NCI-H1436 treated with DMSO at 0.1 percent for 48 hours (cell line): ENCODE data around the gene TMEM74B.
"Not testable (repeated sequence)": the region's sequence is repeated elsewhere in the genome, so short reads cannot be mapped to it uniquely, and the experiment has no call there.

Experiments
- DNase-seq: peaks from one replicate; lab custom pipeline; 2025; lab: John Stamatoyannopoulos, UW

Gene TMEM74B

GRCh38 chr20:1184638-1185315 is at the start of gene TMEM74B:
Gene TMEM74B, minus strand, starts transcription at chr20:1184981. Its CDS starts 1,180 bp downstream, at chr20:1183801.
- DNase-seq = no peak

- DNase-seq = no peak
These were observed 47.7 kb upstream of the TMEM74B start for GRCh38 chr20:1232286-1233111.

GRCh38 chr20:1229541-1229940 is 44.8 kb upstream of the TMEM74B start:
- no peak for DNase-seq

GRCh38 chr20:1225783-1226654 is 41.2 kb upstream of the TMEM74B start, which contains the start of gene RAD21L1:
Gene RAD21L1, plus strand, starts transcription at chr20:1226044. Its CDS starts 2,410 bp downstream, at chr20:1228454.
- no peak for DNase-seq

- DNase-seq = no peak
These were observed 40.5 kb upstream of the TMEM74B start for GRCh38 chr20:1225263-1225782.

GRCh38 chr20:1224205-1224890 is 39.6 kb upstream of the TMEM74B start:
- no peak for DNase-seq

GRCh38 chr20:1222750-1223149 is 38.0 kb upstream of the TMEM74B start:
- DNase-seq = not testable (repeated sequence)

- not testable (repeated sequence) for DNase-seq
These were observed 32.0 kb upstream of the TMEM74B start for GRCh38 chr20:1216527-1217427.

GRCh38 chr20:1215386-1216170 is 30.8 kb upstream of the TMEM74B start:
- no peak for DNase-seq

- DNase-seq = no peak
These were observed 30.1 kb upstream of the TMEM74B start for GRCh38 chr20:1214838-1215261.

GRCh38 chr20:1212607-1213396 is 28.0 kb upstream of the TMEM74B start:
- DNase-seq = no peak

GRCh38 chr20:1212023-1212422 is 27.2 kb upstream of the TMEM74B start:
- DNase-seq = no peak

- no peak for DNase-seq
These were observed 25.7 kb upstream of the TMEM74B start for GRCh38 chr20:1210501-1210900.

GRCh38 chr20:1209447-1210387 is 24.9 kb upstream of the TMEM74B start:
- no peak for DNase-seq

GRCh38 chr20:1207293-1207878 is 22.6 kb upstream of the TMEM74B start:
- no peak for DNase-seq

GRCh38 chr20:1206366-1207148 is 21.8 kb upstream of the TMEM74B start:
- no peak for DNase-seq
